T47D (cell line): Measurements from ENCODE around the gene GJA1.
"Not testable (repeated sequence)": the region's sequence is repeated elsewhere in the genome, so short reads cannot be mapped to it uniquely, and the experiment has no call there.

Source experiments
- DNase-seq, 2 experiments: peaks; one replicate each; pipeline versions ENCODE4 v3.0.0 to v3.0.0-alpha.2; 2011 to 2012; ENCODE audit warnings: low read depth in 1 of 2, low spot score in 1 of 2
- JUND ChIP-seq: IDR thresholded peaks from 2 replicates; pipeline ENCODE4 v1.6.1; 2012; ENCODE audit warnings: low read depth
- in situ Hi-C: cut with HindIII; loops from 2 replicates; pipeline ENCODE4 v1.10.0; 2016; ENCODE audit warnings: low sequenced_read_pairs, low pct_unique_long_range_greater_than_20kb

The GJA1 gene

GRCh38 chr6:121435444-121436069 lies at the start of gene GJA1:
Gene GJA1 (plus strand): TSS chr6:121435646. CDS start chr6:121446848, 11,202 bp downstream.
- TF ChIP-seq JUND: no peak

DNA sequence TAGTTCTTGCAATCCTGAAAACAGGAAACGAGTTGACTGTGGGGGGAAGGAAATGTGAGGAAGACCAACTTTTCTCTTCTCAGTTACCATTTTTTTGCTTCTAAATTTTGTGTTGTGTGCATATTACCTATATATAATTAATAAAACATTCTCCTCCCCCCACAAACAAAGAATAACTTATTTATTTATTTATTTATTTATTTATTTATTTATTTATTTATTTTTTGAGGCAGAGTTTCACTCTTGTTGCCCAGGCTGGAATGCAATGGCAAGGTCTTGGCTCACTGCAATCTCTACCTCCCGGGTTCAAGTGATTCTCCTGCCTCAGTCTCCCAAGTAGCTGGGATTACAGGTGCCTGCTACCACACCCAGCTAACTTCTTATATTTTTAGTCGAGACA lies 48.9 kb upstream of the GJA1 start:
- in situ Hi-C loops, DNase-seq: not testable (repeated sequence)

More at GRCh38 chr6:121435444-121436069, at the start of gene GJA1:
- in situ Hi-C loops: no loop called here
- DNase-seq: no peak

GRCh38 chr6:121389419-121389818 lies 46.0 kb upstream of the GJA1 start:
- TF ChIP-seq JUND: no peak
- in situ Hi-C loops: no loop called here
- no peak for DNase-seq

GRCh38 chr6:121393731-121394505 lies 41.5 kb upstream of the GJA1 start:
- no peak for TF ChIP-seq JUND
- in situ Hi-C loops: no loop called here
- DNase-seq: no peak

DNA sequence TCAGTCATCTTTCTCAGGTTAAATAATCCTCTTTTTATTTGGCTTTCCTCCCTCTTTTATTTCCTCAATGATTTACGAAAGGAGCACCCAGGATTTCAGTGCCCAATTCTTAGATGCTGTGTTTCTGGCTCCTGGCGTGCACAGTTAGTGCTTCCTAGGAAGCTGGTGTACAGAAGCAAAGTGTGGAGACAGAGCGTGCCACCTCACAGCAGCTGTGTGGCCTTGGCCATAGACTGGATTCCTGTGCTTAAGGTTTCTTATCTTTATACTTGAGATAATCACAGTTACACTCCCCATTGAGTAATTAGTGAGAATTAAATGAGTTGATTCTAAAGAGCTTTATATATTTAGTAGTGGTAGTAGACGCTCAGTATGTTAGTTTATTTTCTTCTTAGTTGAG lies 39.7 kb upstream of the GJA1 start:
- TF ChIP-seq JUND: no peak
- DNase-seq: no peak
- in situ Hi-C loops: no loop called here

DNA sequence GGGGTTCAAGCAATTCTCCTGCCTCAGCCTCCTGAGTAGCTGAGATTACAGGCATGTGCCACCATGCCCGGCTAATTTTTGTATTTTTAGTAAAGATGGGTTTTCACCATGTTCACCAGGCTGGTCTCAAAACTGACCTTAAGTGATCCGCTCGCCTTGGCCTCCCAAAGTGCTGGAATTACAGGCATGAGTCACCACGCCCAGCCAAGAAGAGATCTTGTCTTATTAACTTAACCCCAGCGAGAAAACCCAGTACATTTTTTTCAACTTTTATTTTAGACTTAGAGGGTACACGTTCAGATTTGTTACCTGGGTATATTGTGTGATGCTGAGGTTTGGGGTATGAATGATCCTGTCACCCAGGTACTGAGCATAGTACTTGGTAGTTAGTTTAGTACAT lies 38.3 kb upstream of the GJA1 start:
- in situ Hi-C loops, DNase-seq: not testable (repeated sequence)

- no peak for DNase-seq
- TF ChIP-seq JUND: no peak
- in situ Hi-C loops: no loop called here
These were observed 37.3 kb upstream of the GJA1 start for GRCh38 chr6:121398127-121398526.

GRCh38 chr6:121399966-121400365 lies 35.5 kb upstream of the GJA1 start:
- in situ Hi-C loops: no loop called here
- no peak for TF ChIP-seq JUND
- no peak for DNase-seq

GRCh38 chr6:121403964-121404363 lies 31.5 kb upstream of the GJA1 start:
- in situ Hi-C loops: no loop called here
- no peak for TF ChIP-seq JUND
- DNase-seq: no peak

DNA sequence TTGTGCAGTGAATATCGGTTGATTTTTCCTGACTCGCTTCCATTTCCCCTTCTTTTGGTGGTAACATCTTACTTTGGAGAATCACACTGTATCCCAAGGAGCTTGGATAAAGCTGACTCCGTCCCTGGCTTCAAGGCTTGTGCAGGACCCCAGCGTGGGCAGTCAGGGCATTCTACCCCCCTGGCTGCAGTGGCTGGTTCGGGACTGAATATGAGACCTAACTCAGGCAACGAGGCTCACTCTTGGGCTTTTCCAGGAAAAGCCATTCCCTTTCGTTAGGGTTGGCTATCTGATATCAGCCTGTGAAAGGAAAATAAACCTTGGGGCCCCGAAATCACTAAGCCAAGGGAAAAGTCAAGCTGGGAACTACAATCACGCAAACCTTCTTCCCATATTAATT lies 30.1 kb upstream of the GJA1 start:
- no peak for DNase-seq
- no peak for TF ChIP-seq JUND
- in situ Hi-C loops: no loop called here

- DNase-seq: no peak
- in situ Hi-C loops: no loop called here
- TF ChIP-seq JUND: no peak
These were observed 27.1 kb upstream of the GJA1 start for GRCh38 chr6:121408321-121408720.

DNA sequence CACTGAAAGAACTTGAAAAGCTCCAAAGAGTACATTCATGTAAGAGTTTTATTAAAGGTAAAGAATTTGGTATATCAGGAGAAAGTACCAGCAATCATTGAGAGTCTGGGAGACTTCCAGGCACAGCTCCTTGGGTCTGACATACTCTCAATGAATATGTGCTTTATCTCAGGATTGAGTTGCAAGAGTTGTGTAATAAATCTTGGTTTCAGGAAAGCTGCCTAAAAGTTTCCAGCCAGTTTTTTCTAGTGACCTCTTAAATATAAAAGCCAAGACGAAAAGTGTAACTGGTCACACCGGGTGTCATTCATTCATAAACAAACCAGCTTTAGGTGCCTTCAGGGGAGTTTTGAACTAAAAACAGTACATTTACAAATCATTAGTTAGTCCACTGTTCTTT lies 21.6 kb upstream of the GJA1 start:
- DNase-seq: no peak
- no peak for TF ChIP-seq JUND
- in situ Hi-C loops: no loop called here

DNA sequence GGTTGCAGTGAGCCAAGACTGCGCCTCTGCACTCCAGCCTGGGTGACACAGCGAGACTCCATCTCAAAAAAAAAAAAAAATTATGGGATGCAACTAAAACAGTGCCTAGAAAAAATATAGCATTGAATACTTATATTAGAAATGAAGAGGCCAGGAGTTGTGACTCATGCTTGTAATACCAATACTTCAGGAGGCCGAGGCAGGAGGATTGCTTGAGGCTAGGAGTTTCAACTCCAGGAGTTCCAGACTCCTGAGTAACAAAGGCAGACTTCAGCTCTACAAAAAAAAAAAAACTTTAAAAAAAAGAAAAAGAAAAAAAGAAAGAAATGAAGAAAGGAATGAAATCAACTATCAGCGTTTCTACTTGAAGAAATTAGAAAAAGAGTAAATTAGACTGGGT lies 17.1 kb upstream of the GJA1 start:
- no peak for DNase-seq
- TF ChIP-seq JUND: no peak
- in situ Hi-C loops: no loop called here

GRCh38 chr6:121426686-121427085 lies 8.8 kb upstream of the GJA1 start:
- no peak for TF ChIP-seq JUND
- no peak for DNase-seq
- in situ Hi-C loops: no loop called here
